B cell (primary cell): Measurements from ENCODE around the gene AKAP9. TPM values are rescaled to one million over a fixed set of nuclear protein-coding genes. Genes with fewer than 3 reads are reported as not detected.

ENCODE experiments used
- ATAC-seq: fragments of 200-7000 bp; cut with Tn5 transposase; one replicate; pipeline ENCODE4 v1.10.0; 2021; ENCODE audit warnings: low read depth, mild to moderate bottlenecking, moderate number of reproducible peaks, moderate library complexity
- CTCF ChIA-PET: fragments of 350-600 bp; sonication (Branson Sonifier 250); formaldehyde crosslinking; loops from one replicate; lab custom pipeline; 2021; ENCODE audit warnings: antibody characterized with exemption, inconsistent platforms; lab: Charles Lee
- POLR2A ChIA-PET: fragments of 350-600 bp; sonication (Branson Sonifier 250); formaldehyde crosslinking; loops from one replicate; lab custom pipeline; 2021; ENCODE audit warnings: antibody characterized with exemption; lab: Charles Lee
- DNase-seq: peaks from one replicate; pipeline ENCODE4 v3.0.0; 2013
- H2AFZ ChIP-seq: 2 replicates; pipeline ENCODE4 v1.6.1; 2012; ENCODE audit warnings: mild to moderate bottlenecking, low read depth, low read length; ENCODE audit not compliant: insufficient read depth, poor library complexity, severe bottlenecking
- H3K27ac ChIP-seq, 2 donors: 1 replicate in 1 of 2; 2 replicates in 1 of 2; pipeline ENCODE4 v1.5.1; 2012 to 2013; ENCODE audit warnings: low read length in 2 of 2, mild to moderate bottlenecking in 2 of 2, moderate library complexity in 1 of 2
- H3K27me3 ChIP-seq, 4 experiments: fragments of 200-600 bp in 1 of 4; sonication (generic) in 1 of 4; replicated peaks in 1 of 4; 1 replicate in 2 of 4; 2 replicates in 2 of 4; pipeline versions ENCODE4 v1.6.1 to v1.7.0; 2013 to 2016; ENCODE audit warnings: low read length in 3 of 4, mild to moderate bottlenecking in 2 of 4, mixed read lengths in 1 of 4, moderate library complexity in 1 of 4; ENCODE audit not compliant: insufficient read depth in 4 of 4, control insufficient read depth in 3 of 4; ENCODE audit errors: control extremely low read depth in 1 of 4
- H3K36me3 ChIP-seq, 2 experiments: replicated peaks in 1 of 2; 1 replicate in 1 of 2; 2 replicates in 1 of 2; pipeline versions ENCODE4 v1.6.1 to v1.7.1; 2013; ENCODE audit warnings: low read length in 1 of 2; ENCODE audit not compliant: insufficient read depth in 2 of 2, control insufficient read depth in 1 of 2; ENCODE audit errors: control extremely low read depth in 1 of 2, extremely low read depth in 1 of 2
- H3K4me1 ChIP-seq, 2 donors: fragments of 200-600 bp in 1 of 2; sonication (generic) in 1 of 2; 1 replicate in 1 of 2; 2 replicates in 1 of 2; pipeline versions ENCODE4 v1.5.1 to v1.6.1; 2013 to 2017; ENCODE audit warnings: low read length in 2 of 2; ENCODE audit not compliant: control insufficient read depth in 2 of 2, insufficient read depth in 2 of 2
- H3K4me2 ChIP-seq: replicated peaks from 2 replicates; pipeline ENCODE3; 2012; ENCODE audit warnings: mild to moderate bottlenecking, low read depth, low read length; ENCODE audit not compliant: poor library complexity, severe bottlenecking
- H3K4me3 ChIP-seq, 5 experiments: fragments of 200-600 bp in 1 of 5; sonication (generic) in 1 of 5; 1 replicate in 3 of 5; 2 replicates in 2 of 5; pipeline versions ENCODE4 v1.5.1 to v1.7.0; 2011 to 2016; ENCODE audit warnings: low read length in 4 of 5, mild to moderate bottlenecking in 4 of 5, low read depth in 2 of 5, control low read depth in 1 of 5, moderate library complexity in 1 of 5; ENCODE audit not compliant: insufficient read depth in 1 of 5; ENCODE audit errors: control extremely low read depth in 1 of 5, extremely low read depth in 1 of 5
- H3K79me2 ChIP-seq: fragments of 200-600 bp; sonication (generic); one replicate; pipeline ENCODE4 v1.6.0; 2016; ENCODE audit warnings: low read length; ENCODE audit not compliant: control insufficient read depth, insufficient read depth
- H3K9ac ChIP-seq: fragments of 200-600 bp; sonication (generic); 2 replicates; pipeline ENCODE4 v1.6.1; 2017; ENCODE audit warnings: mild to moderate bottlenecking, low read length, moderate library complexity
- H3K9me3 ChIP-seq, 3 donors: one replicate each; pipeline versions ENCODE4 v1.6.1 to v1.7.1; 2013; ENCODE audit warnings: low read length in 2 of 3; ENCODE audit not compliant: control insufficient read depth in 2 of 3, insufficient read depth in 1 of 3; ENCODE audit errors: control extremely low read depth in 1 of 3
- H4K20me1 ChIP-seq: 2 replicates; pipeline ENCODE4 v1.6.0; 2012; ENCODE audit warnings: mild to moderate bottlenecking, low read length; ENCODE audit not compliant: insufficient read depth, control insufficient read depth, poor library complexity, severe bottlenecking
- H3K27ac Mint-ChIP-seq: one replicate; pipeline ENCODE4 v1.8.0; 2021; ENCODE audit warnings: mixed read lengths
- H3K27me3 Mint-ChIP-seq: one replicate; pipeline ENCODE4 v1.8.0; 2021; ENCODE audit warnings: mixed read lengths
- H3K4me1 Mint-ChIP-seq: one replicate; pipeline ENCODE4 v1.8.0; 2021; ENCODE audit warnings: mixed read lengths
- H3K4me3 Mint-ChIP-seq: one replicate; pipeline ENCODE4 v1.8.0; 2021; ENCODE audit warnings: mixed read lengths
- H3K9me3 Mint-ChIP-seq: one replicate; pipeline ENCODE4 v1.8.0; 2022; ENCODE audit warnings: mixed read lengths; ENCODE audit not compliant: insufficient read depth
- EZH2 ChIP-seq: IDR thresholded peaks from 2 replicates; pipeline ENCODE4 v1.6.1; 2012; ENCODE audit warnings: borderline replicate concordance, low read depth, mild to moderate bottlenecking, moderate library complexity, low read length; ENCODE audit not compliant: insufficient read depth, poor library complexity, severe bottlenecking
- WGBS: methylation state at CpG from one replicate; pipeline ENCODE4 v1.1.5; 2013; ENCODE audit warnings: missing lambda C conversion rate; ENCODE audit not compliant: insufficient coverage; 5-methylcytosine and 5-hydroxymethylcytosine counted together
- intact Hi-C: fragments of 100-400 bp; cut with micrococcal nuclease; formaldehyde crosslinking; loops from one replicate; pipeline ENCODE4 v1.10.0; 2022
- polyA plus RNA-seq: library from polyadenylated mRNA; depleted of rRNA; stranded (reverse); fragments of >200 nt; gene quantifications from 2 replicates; pipeline ENCODE4 v1.2.3, GENCODE V29; 2012
- total RNA-seq, 2 donors: library from RNA; stranded (reverse); fragments of 120-200 nt in 1 of 2; gene quantifications; 1 replicate in 1 of 2; 2 replicates in 1 of 2; pipeline versions ENCODE4 v1.2.3 to v1.2.4, GENCODE V29; 2013 to 2022
- TF ChIP-seq, protein P1 (sequence below): fragments of 200-600 bp; IDR thresholded peaks from one replicate; pipeline ENCODE4 v1.8.0; 2022; ENCODE audit warnings: antibody characterized with exemption, mild to moderate bottlenecking

Gene AKAP9
- total and polyA plus RNA-seq, 2 donors (not counting 1 experiment from before 2014, with no cell fraction given) = 19.3 to 106 TPM

DNA sequence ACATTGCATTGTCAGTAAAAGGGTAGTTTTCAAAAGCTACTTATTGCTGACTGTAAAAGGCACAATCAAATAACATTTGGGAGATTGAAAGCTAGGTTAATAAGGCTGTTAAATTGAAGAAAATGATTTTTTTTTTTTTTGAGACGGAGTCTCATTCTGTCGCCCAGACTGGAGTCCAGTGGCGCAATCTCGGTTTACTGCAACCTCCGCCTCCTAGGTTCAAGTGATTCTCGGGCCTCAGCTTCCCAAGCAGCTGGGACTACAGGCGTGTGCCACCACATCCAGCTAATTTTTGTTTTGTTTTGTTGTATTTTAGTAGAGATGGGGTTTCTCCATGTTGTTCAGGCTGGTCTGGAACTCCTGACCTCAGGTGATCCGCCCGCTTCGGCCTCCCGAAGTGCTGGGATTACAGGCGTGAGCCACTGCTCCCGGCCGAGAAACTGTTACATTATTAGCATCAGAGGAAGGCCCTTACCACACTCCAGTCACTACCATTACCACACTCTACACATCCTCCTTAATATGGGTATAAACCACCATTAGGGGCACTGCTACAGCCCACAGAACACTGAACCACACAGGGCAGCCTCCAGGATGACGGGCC is 192.6 kb downstream of the AKAP9 start:
- Histone ChIP-seq H3K27me3 (no peaks in the 10 kb centered on the region), H3K9me3 (no peaks in the 10 kb centered on the region), H3K79me2 (peaks cover 54% of the 10 kb centered on the region), H3K36me3 (peaks cover 2 to 5% of the 10 kb centered on the region in 2 experiments), H3K9ac (peak overlapping the region; percentile 92), H2AFZ (peak overlapping the region; percentile 81), H3K4me1 (peaks cover 18 to 27% of the 10 kb centered on the region in 2 donors), H3K4me3 (peak overlapping the region; percentile 86 to 94 (median 90)), H3K4me2 (peak overlapping the region; percentile 87), H4K20me1 (peaks cover 4% of the 10 kb centered on the region), H3K27ac (peak overlapping the region; percentile 94 to 98)
- DNase-seq (no peak), ATAC-seq (peak; percentile 7)
- intact Hi-C loops = loop anchor here (5.0 to 10.0 kb wide), 2 partner anchors 704 to 982 kb away; partner anchors contain the start of genes CDK6 and SAMD9
- POLR2A ChIA-PET = interaction anchor here (1.6 to 3.0 kb wide), 2 partner anchors 112 to 194 kb away, joined by 4 to 15 read pairs; partner anchors contain the start of genes ANKIB1 and KRIT1
- Mint-ChIP-seq H3K4me1 (peaks cover 39% of the 10 kb centered on the region), H3K9me3 (no peaks in the 10 kb centered on the region), H3K4me3 (peak overlapping the region; percentile 99), H3K27me3 (no peaks in the 10 kb centered on the region), H3K27ac (peak overlapping the region; percentile 100)
- no peak for TF ChIP-seq EZH2
- TF ChIP-seq, protein P1, sequence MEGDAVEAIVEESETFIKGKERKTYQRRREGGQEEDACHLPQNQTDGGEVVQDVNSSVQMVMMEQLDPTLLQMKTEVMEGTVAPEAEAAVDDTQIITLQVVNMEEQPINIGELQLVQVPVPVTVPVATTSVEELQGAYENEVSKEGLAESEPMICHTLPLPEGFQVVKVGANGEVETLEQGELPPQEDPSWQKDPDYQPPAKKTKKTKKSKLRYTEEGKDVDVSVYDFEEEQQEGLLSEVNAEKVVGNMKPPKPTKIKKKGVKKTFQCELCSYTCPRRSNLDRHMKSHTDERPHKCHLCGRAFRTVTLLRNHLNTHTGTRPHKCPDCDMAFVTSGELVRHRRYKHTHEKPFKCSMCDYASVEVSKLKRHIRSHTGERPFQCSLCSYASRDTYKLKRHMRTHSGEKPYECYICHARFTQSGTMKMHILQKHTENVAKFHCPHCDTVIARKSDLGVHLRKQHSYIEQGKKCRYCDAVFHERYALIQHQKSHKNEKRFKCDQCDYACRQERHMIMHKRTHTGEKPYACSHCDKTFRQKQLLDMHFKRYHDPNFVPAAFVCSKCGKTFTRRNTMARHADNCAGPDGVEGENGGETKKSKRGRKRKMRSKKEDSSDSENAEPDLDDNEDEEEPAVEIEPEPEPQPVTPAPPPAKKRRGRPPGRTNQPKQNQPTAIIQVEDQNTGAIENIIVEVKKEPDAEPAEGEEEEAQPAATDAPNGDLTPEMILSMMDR = no peak
- CTCF ChIA-PET = interaction anchor here (0.7 to 1.4 kb wide), 8 partner anchors 9 to 692 kb away, joined by 3 to 5 read pairs (median 3); partner anchors contain the start of genes GATAD1, PEX1 and RBM48
- 47% methylated on average over 13 of the region's 15 CpGs for WGBS
